ENCODE data around the gene NECTIN2. TPM values are rescaled to one million over a fixed set of nuclear protein-coding genes. Genes with fewer than 3 reads are reported as not detected.

NECTIN2 gene
- total RNA-seq, 1 experiment from 2014 or later = 176 TPM

DNA sequence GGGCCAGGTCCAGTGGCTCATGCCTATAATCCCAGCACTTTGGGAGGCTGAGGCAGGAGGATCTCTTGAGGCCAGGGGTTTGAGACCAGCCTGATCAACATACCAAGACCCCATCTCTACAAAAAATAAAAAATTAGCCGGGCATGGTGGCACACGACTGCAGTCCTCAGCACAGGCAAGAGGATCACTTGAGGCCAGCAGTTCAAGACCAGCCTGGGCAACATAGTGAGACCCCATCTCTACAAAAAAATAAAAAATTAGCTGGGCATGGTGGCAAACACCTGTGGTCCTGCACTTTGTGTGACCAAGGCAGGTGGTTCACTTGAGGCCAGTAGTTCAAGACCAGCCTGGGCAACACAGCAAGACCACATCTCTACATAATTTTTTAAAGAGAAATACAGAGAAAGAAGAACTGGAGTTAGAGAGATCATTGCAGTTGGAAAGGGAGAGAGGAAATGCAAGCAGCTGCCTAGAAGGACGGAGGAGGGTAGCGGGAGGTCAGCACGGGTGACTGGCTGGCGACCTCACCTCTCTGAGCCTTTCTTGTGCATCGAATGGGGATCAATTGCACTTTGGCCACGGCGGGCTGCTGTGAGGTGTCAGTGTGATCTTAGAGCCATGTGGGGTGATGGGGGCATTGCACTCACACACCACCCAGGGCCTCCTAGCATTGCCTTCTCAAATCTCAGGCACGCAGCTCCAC is 23.3 kb upstream of the NECTIN2 start:
- H2AFZ ChIP-seq (ENCODE audit: low read length) = no peak overlapping the region
- no CpG with 5 or more reads among the region's 10 CpGs for WGBS (ENCODE audit: extremely low coverage, insufficient read length, low lambda C conversion rate)
- H2BK5ac ChIP-seq (ENCODE audit: insufficient read length, low read length) = no peak overlapping the region
- no peaks in the 10 kb centered on the region for H3K4me1 ChIP-seq (ENCODE audit: insufficient read depth, low read length)
- no peak overlapping the region for H2BK120ac ChIP-seq (ENCODE audit: low read depth, low read length, poor library complexity, severe bottlenecking)
- no peak overlapping the region for H3K23ac ChIP-seq (ENCODE audit: insufficient read length, low read depth, low read length)
- H3K27me3 Mint-ChIP-seq (ENCODE audit: low read depth) = peaks cover 65% of the 10 kb centered on the region
- no peaks in the 10 kb centered on the region for H3K23me2 ChIP-seq (ENCODE audit: insufficient read length, low read depth, low read length, poor library complexity, severe bottlenecking)
- H2BK20ac ChIP-seq (ENCODE audit: low read depth, low read length, poor library complexity, severe bottlenecking) = no peak overlapping the region
- no peaks in the 10 kb centered on the region for H3K79me2 ChIP-seq (ENCODE audit: insufficient read depth, low read length)
- H4K8ac ChIP-seq (replicated peaks; ENCODE audit: insufficient read length, low read depth, low read length) = no peak overlapping the region
- H2BK12ac ChIP-seq (ENCODE audit: insufficient read length, low read depth, low read length) = no peak overlapping the region
- H4K91ac ChIP-seq (ENCODE audit: insufficient read length, low read depth, low read length) = no peak overlapping the region
- no peak overlapping the region for H3K18ac ChIP-seq (ENCODE audit: insufficient read length, low read depth, low read length)
- TF ChIP-seq, protein P1, sequence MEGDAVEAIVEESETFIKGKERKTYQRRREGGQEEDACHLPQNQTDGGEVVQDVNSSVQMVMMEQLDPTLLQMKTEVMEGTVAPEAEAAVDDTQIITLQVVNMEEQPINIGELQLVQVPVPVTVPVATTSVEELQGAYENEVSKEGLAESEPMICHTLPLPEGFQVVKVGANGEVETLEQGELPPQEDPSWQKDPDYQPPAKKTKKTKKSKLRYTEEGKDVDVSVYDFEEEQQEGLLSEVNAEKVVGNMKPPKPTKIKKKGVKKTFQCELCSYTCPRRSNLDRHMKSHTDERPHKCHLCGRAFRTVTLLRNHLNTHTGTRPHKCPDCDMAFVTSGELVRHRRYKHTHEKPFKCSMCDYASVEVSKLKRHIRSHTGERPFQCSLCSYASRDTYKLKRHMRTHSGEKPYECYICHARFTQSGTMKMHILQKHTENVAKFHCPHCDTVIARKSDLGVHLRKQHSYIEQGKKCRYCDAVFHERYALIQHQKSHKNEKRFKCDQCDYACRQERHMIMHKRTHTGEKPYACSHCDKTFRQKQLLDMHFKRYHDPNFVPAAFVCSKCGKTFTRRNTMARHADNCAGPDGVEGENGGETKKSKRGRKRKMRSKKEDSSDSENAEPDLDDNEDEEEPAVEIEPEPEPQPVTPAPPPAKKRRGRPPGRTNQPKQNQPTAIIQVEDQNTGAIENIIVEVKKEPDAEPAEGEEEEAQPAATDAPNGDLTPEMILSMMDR (conservative IDR thresholded peaks at IDR 0.05) = no peak
- H4K5ac ChIP-seq (ENCODE audit: insufficient read length, low read depth, low read length) = no peak overlapping the region
- H4K20me1 ChIP-seq (ENCODE audit: control insufficient read depth, insufficient read depth, insufficient read length) = no peaks in the 10 kb centered on the region
- no peak overlapping the region for H3K4me3 Mint-ChIP-seq
- H3K14ac ChIP-seq (ENCODE audit: insufficient read depth, low read length) = no peak overlapping the region
- no peak overlapping the region for H3K27ac ChIP-seq (ENCODE audit: insufficient read length, low read depth, low read length)
- H3K27ac Mint-ChIP-seq = peak overlapping the region in 1 of 3 experiments; percentile 55; a peak in 2 of 7 replicates
- H3K4me2 ChIP-seq (ENCODE audit: insufficient read depth, insufficient read length, low read length) = no peak overlapping the region
- no peaks in the 10 kb centered on the region for H3K9me3 ChIP-seq (ENCODE audit: control insufficient read depth, low read depth, low read length)
- H3K4me1 Mint-ChIP-seq = peaks cover 0 to 7% of the 10 kb centered on the region in 2 experiments; a peak in 2 of 4 replicates
- no peak overlapping the region for H3T11ph ChIP-seq (ENCODE audit: low read length)
- H3K4ac ChIP-seq (ENCODE audit: low read depth, low read length) = no peak overlapping the region
- H3K27me3 ChIP-seq (ENCODE audit: insufficient read depth, low read length) = peaks cover 10% of the 10 kb centered on the region
- peaks cover 7 to 26% (median 11%) of the 10 kb centered on the region in 3 experiments for H3K36me3 Mint-ChIP-seq (ENCODE audit: insufficient read depth in 1 of 3, low read depth in 3 of 3)
- no peak overlapping the region for H2AK5ac ChIP-seq (ENCODE audit: insufficient read length, low read length)
- H2BK15ac ChIP-seq (ENCODE audit: low read depth, low read length) = no peak overlapping the region
- no peak overlapping the region for H3K56ac ChIP-seq (ENCODE audit: insufficient read length, low read depth, low read length)
- H3K9ac ChIP-seq (ENCODE audit: extremely low read depth, insufficient read length, low read length) = no peak overlapping the region
- DNase-seq = no peak
- no peaks in the 10 kb centered on the region for H3K79me1 ChIP-seq (ENCODE audit: insufficient read depth, low read depth, low read length, poor library complexity, severe bottlenecking)
- H3K9me3 Mint-ChIP-seq = no peaks in the 10 kb centered on the region

Measured in H9 (cell line).